Mesendoderm (in vitro differentiated cells): ENCODE results near the gene PLA1A.

Experiments
- DNase-seq: peaks from one replicate; pipeline ENCODE4 v3.0.0; 2013
- H2AK5ac ChIP-seq: 2 replicates; pipeline ENCODE4 v1.6.1; 2013; ENCODE audit warnings: low read length, inconsistent platforms
- H2BK120ac ChIP-seq: 2 replicates; pipeline ENCODE4 v1.6.1; 2013; ENCODE audit warnings: low read depth, mild to moderate bottlenecking, low read length, moderate library complexity, mixed read lengths
- H2BK15ac ChIP-seq: replicated peaks from 2 replicates; pipeline ENCODE4 v1.6.1; 2013; ENCODE audit warnings: low read depth, mild to moderate bottlenecking, moderate library complexity
- H2BK5ac ChIP-seq: 2 replicates; pipeline ENCODE4 v1.6.1; 2013; ENCODE audit warnings: low read length, inconsistent platforms
- H3K18ac ChIP-seq: 2 replicates; pipeline ENCODE4 v1.6.1; 2013; ENCODE audit warnings: mild to moderate bottlenecking, low read length, mixed read lengths
- H3K23ac ChIP-seq: one replicate; pipeline ENCODE4 v1.6.1; 2013; ENCODE audit warnings: low read length
- H3K27ac ChIP-seq: 2 replicates; pipeline ENCODE4 v1.5.1; 2013; ENCODE audit warnings: low read depth, mild to moderate bottlenecking, inconsistent platforms, low read length, moderate library complexity
- H3K27me3 ChIP-seq: 2 replicates; pipeline ENCODE4 v1.6.1; 2013; ENCODE audit warnings: low read length, control low read depth, mild to moderate bottlenecking, inconsistent platforms; ENCODE audit not compliant: insufficient read depth, poor library complexity
- H3K36me3 ChIP-seq: 2 replicates; pipeline ENCODE4 v1.6.1; 2013; ENCODE audit warnings: low read length, inconsistent platforms; ENCODE audit not compliant: control insufficient read depth, insufficient read depth
- H3K4ac ChIP-seq: one replicate; pipeline ENCODE4 v1.6.1; 2013; ENCODE audit warnings: low read depth, mild to moderate bottlenecking, low read length, moderate library complexity
- H3K4me1 ChIP-seq: 2 replicates; pipeline ENCODE4 v1.6.1; 2013; ENCODE audit warnings: low read depth, low read length, inconsistent platforms; ENCODE audit not compliant: control insufficient read depth
- H3K4me2 ChIP-seq: 2 replicates; pipeline ENCODE4 v1.6.1; 2013; ENCODE audit warnings: low read length
- H3K4me3 ChIP-seq: 2 replicates; pipeline ENCODE4 v1.5.1; 2013; ENCODE audit warnings: mild to moderate bottlenecking, low read length
- H3K56ac ChIP-seq: one replicate; pipeline ENCODE4 v1.6.1; 2013; ENCODE audit warnings: low read length
- H3K79me1 ChIP-seq: 2 replicates; pipeline ENCODE4 v1.6.1; 2013; ENCODE audit warnings: low read length, inconsistent platforms
- H3K79me2 ChIP-seq: 2 replicates; pipeline ENCODE4 v1.6.1; 2013; ENCODE audit warnings: mild to moderate bottlenecking, low read length; ENCODE audit not compliant: control insufficient read depth, insufficient read depth
- H3K9ac ChIP-seq: 2 replicates; pipeline ENCODE4 v1.6.1; 2013; ENCODE audit warnings: low read length, inconsistent platforms
- H4K5ac ChIP-seq: one replicate; pipeline ENCODE4 v1.6.1; 2013; ENCODE audit warnings: low read length
- H4K8ac ChIP-seq: one replicate; pipeline ENCODE4 v1.6.1; 2013; ENCODE audit warnings: low read depth, mild to moderate bottlenecking, control low read depth, low read length, moderate library complexity
- WGBS: extraction: QIAGEN DNeasy Blood & Tissue Kit; methylation state at CpG from one replicate; pipeline ENCODE4 v1.1.7; 2013; ENCODE audit warnings: low lambda C conversion rate, missing lambda C conversion rate; ENCODE audit not compliant: insufficient coverage; ENCODE audit errors: extremely low coverage; 5-methylcytosine and 5-hydroxymethylcytosine counted together

PLA1A gene

DNA sequence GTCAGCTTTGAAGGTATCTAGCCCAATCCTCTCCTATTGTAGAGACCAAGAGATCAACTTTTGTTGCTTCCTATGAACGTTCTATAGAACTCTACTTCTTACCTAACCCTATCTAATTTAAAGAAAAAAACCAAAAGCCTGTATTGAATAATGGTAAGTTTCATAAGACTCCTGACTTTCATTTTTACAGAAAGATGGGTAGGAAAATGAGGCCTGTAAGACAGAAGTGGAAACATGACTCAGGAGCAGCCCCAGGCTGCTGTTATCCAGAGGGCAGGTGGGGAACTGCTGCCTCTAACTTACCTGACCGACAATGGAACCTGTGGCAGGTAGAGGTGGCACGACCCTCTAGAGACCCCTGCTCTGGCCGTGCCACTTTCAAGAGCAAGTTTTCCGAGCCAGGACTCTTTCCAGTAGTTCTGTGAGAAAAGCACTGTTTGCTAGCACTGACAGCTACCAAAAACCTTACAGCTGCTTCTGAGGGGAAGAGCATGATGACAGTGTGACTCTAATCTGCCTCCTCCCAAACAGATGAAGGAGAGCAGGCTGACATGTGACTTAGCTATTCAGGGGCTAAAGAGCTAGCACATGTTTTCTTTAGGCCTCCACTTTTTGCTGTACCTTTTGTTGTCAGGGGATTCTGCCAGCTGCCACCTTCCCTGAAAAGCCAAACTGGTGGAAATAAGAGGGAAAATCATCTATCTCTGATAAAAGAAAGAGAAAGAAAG is 45.2 kb downstream of the PLA1A start:
- no peaks in the 10 kb centered on the region for H3K36me3 ChIP-seq
- H2BK5ac ChIP-seq, result no peak overlapping the region
- H3K79me1 ChIP-seq, result no peaks in the 10 kb centered on the region
- no peak overlapping the region for H2BK15ac ChIP-seq
- no peak overlapping the region for H3K4me3 ChIP-seq
- no CpG with 5 or more reads among the region's 5 CpGs for WGBS
- no peak overlapping the region for H3K9ac ChIP-seq
- no peak overlapping the region for H4K8ac ChIP-seq
- no peak overlapping the region for H3K56ac ChIP-seq
- no peaks in the 10 kb centered on the region for H3K27me3 ChIP-seq
- no peak overlapping the region for H3K18ac ChIP-seq
- H3K4me1 ChIP-seq, result peaks cover 4% of the 10 kb centered on the region
- DNase-seq, result no peak
- no peak overlapping the region for H3K27ac ChIP-seq
- H2BK120ac ChIP-seq, result no peak overlapping the region
- no peaks in the 10 kb centered on the region for H3K79me2 ChIP-seq
- no peak overlapping the region for H2AK5ac ChIP-seq
- no peak overlapping the region for H3K23ac ChIP-seq
- no peak overlapping the region for H4K5ac ChIP-seq
- H3K4ac ChIP-seq, result no peak overlapping the region
- no peak overlapping the region for H3K4me2 ChIP-seq

DNA sequence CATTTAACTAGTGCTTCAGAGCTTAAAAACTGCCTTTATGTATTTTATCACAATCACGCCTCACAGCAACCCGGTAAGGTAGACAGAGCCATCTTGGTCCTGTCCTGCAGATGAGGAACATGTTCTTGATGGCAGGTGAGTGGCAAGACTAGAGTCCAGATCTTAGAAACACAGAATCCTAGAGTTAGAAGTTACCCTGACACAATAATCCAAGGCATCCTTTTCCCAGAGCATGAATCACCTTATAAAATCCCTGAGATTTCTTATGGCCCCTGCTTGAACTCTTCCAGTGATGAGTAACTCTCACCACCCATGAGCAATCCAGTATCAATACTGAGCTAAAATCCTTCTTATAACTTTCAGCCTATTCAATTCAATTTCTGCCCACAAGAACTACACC is 45.8 kb downstream of the PLA1A start:
- H2BK120ac ChIP-seq, result no peak overlapping the region
- H2BK15ac ChIP-seq, result no peak overlapping the region
- H4K8ac ChIP-seq, result no peak overlapping the region
- H3K18ac ChIP-seq, result no peak overlapping the region
- H3K79me1 ChIP-seq, result no peaks in the 10 kb centered on the region
- H4K5ac ChIP-seq, result no peak overlapping the region
- no peak overlapping the region for H3K56ac ChIP-seq
- H3K36me3 ChIP-seq, result no peaks in the 10 kb centered on the region
- no peak overlapping the region for H3K23ac ChIP-seq
- no peak overlapping the region for H3K27ac ChIP-seq
- no peak overlapping the region for H3K4me2 ChIP-seq
- H3K4ac ChIP-seq, result no peak overlapping the region
- no peak overlapping the region for H2BK5ac ChIP-seq
- no peaks in the 10 kb centered on the region for H3K27me3 ChIP-seq
- no peak overlapping the region for H3K9ac ChIP-seq
- no peak for DNase-seq
- peaks cover 4% of the 10 kb centered on the region for H3K4me1 ChIP-seq
- no peak overlapping the region for H2AK5ac ChIP-seq
- H3K4me3 ChIP-seq, result no peak overlapping the region
- WGBS, result no CpG with 5 or more reads among the region's 2 CpGs
- H3K79me2 ChIP-seq, result no peaks in the 10 kb centered on the region

DNA sequence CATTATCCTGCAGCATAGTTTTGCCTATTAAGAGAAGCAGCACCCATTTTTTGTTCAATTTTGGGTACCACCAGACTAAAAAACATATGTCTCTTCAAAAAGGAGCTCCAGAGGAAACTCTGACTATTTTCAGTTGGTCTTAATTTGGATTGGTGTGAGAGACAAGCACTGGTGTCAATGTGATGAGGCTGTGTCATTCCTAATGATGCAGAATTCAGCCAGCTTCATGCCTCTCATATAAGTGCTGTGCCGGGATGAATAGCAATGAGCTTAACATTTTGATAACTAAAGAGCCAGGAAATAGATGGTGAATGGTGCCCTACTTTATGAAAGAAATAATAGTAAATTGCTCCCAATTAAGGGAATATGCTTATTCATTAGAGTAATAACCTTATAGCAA is 46.8 kb downstream of the PLA1A start:
- no CpG with 5 or more reads among the region's 1 CpG for WGBS
- Histone ChIP-seq H3K23ac (no peak overlapping the region), H2BK5ac (no peak overlapping the region), H3K4me3 (no peak overlapping the region), H4K8ac (no peak overlapping the region), H3K9ac (no peak overlapping the region), H3K56ac (no peak overlapping the region), H3K4ac (no peak overlapping the region), H4K5ac (no peak overlapping the region), H3K79me1 (no peaks in the 10 kb centered on the region), H2AK5ac (no peak overlapping the region), H3K4me1 (no peaks in the 10 kb centered on the region), H3K4me2 (no peak overlapping the region), H3K27ac (no peak overlapping the region), H3K36me3 (no peaks in the 10 kb centered on the region), H2BK120ac (no peak overlapping the region), H3K79me2 (no peaks in the 10 kb centered on the region), H2BK15ac (no peak overlapping the region), H3K18ac (no peak overlapping the region), H3K27me3 (no peaks in the 10 kb centered on the region)
- no peak for DNase-seq

DNA sequence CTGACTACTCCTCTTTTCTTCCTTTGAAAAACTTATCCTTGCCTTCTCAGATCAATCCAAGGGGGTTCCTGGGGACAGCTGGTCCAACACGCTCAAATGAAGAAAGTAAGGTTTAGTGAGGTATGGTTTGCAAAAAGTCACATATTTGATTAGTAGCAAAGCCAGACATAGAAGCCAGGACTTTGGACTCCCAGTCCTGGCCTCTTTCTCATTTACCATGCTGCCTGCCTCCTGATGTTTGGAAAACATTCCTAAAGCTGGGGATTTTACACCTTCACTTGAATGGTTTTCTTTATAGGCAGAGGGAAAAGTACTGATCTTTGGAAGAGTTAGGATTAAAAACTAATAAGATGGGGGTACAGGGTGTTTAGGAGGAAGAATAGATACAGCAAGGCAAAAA is 48.1 kb downstream of the PLA1A start:
- H3K27me3 ChIP-seq, result no peaks in the 10 kb centered on the region
- no peaks in the 10 kb centered on the region for H3K4me1 ChIP-seq
- no peak overlapping the region for H2BK15ac ChIP-seq
- H4K8ac ChIP-seq, result no peak overlapping the region
- no peak overlapping the region for H2BK120ac ChIP-seq
- no peak overlapping the region for H4K5ac ChIP-seq
- no peak overlapping the region for H3K18ac ChIP-seq
- H3K56ac ChIP-seq, result no peak overlapping the region
- no peaks in the 10 kb centered on the region for H3K79me2 ChIP-seq
- no peak overlapping the region for H2AK5ac ChIP-seq
- H3K23ac ChIP-seq, result no peak overlapping the region
- no peak overlapping the region for H3K4ac ChIP-seq
- H3K27ac ChIP-seq, result no peak overlapping the region
- no CpG with 5 or more reads among the region's 1 CpG for WGBS
- no peaks in the 10 kb centered on the region for H3K36me3 ChIP-seq
- no peak overlapping the region for H3K4me2 ChIP-seq
- no peak overlapping the region for H3K4me3 ChIP-seq
- no peak overlapping the region for H3K9ac ChIP-seq
- no peak overlapping the region for H2BK5ac ChIP-seq
- H3K79me1 ChIP-seq, result no peaks in the 10 kb centered on the region
- DNase-seq, result no peak

DNA sequence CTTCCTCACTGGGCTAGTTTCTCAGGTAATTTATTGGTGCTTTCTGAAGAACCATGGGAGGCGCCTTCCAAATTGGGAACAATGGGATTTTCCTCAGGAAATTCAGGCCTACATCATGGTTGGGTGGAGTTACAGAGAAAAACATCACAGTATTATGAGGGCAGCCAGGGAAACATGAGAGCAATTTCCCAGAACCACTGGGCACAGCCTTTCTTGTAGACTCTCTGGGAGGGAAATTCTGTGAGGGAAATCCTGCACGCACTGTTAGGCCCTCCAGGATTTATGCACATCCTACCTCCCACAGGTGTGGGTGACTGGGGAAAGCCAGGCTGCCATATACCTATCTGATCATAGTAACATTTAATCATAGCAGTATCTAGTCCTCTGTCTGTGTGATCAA is 49.5 kb downstream of the PLA1A start:
- no CpG with 5 or more reads among the region's 2 CpGs for WGBS
- H3K36me3 ChIP-seq, result no peaks in the 10 kb centered on the region
- H3K27ac ChIP-seq, result no peak overlapping the region
- no peak overlapping the region for H4K8ac ChIP-seq
- no peak overlapping the region for H3K23ac ChIP-seq
- no peaks in the 10 kb centered on the region for H3K27me3 ChIP-seq
- no peak overlapping the region for H2AK5ac ChIP-seq
- no peak overlapping the region for H2BK5ac ChIP-seq
- no peak overlapping the region for H3K56ac ChIP-seq
- H3K4ac ChIP-seq, result no peak overlapping the region
- H2BK120ac ChIP-seq, result no peak overlapping the region
- H3K79me1 ChIP-seq, result no peaks in the 10 kb centered on the region
- H3K4me3 ChIP-seq, result no peak overlapping the region
- no peak overlapping the region for H2BK15ac ChIP-seq
- H3K18ac ChIP-seq, result no peak overlapping the region
- no peak overlapping the region for H3K9ac ChIP-seq
- H3K79me2 ChIP-seq, result no peaks in the 10 kb centered on the region
- H3K4me2 ChIP-seq, result no peak overlapping the region
- H4K5ac ChIP-seq, result no peak overlapping the region
- DNase-seq, result no peak
- no peaks in the 10 kb centered on the region for H3K4me1 ChIP-seq
